ENCODE data around the gene APLN.

APLN gene

GRCh38 chrX:129638917-129639316 lies 15.8 kb downstream of the APLN start:
- DNase-seq: no peak

DNA sequence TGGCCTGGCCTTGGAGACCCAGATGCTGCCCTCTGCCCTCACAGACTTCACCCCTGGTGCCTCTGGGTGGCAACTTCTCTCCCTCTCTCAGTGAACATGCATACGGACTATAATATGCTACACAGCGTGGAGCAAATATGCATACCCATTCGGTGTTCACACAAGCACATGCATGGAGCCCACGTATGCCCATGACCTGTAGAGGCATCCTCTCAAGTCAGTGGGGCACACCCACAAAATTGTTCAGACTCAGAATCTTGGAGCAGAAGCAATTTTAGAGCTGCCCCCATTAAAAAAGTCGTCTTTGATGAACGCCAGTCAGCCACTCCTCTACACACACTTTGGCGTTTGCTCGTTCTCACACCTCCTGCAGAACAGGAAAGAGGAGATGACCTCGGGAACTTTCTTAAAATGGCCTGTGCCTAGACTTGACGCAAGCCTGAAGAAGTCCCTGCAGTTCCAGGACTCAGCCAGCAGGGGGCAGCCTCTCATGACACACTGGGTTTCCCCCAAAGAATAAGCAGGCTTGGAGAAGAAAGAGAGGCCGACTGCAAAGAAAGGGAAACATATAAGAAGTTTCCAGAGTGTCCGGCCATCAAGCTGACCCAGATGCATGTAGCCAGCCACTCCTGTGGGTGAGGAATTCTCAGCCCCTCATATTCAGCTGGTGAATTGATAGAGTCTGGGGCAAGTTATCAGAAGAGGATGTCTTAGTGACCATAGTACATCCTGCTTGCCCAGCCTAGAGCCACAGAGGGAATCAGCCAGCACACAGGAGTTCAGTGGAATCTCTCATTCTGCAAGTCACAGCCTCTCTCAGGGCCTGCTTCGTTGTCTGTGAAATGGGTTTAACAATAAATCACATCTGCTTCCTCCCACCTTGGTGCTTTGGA lies 17.3 kb downstream of the APLN start:
- DNase-seq: peak in 1 of 2 experiments; percentile 35

DNA sequence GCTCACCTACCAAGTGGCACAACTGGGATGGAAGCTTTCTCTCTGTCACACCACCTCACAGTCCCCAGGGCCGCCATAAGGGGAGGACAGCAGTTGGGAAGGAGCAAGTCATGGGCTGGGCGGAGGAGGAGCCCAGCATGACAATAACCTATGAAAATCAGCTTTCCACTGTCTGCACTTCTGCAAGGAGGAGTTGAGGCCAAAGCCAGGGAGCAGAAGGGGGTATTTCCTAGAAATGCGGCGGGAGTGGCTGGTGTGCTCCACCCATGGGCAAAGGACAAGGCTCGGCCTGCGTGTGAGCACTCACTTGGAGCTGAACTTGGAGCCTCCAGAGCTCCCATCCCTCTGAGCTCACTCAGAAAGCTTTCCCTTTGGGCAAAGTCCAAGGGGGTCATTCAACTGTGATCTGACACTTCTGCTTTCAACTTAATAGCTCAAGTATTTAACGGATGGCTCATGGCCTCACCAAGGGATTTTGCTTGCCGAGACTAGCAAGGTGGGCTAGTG lies 18.5 kb downstream of the APLN start:
- no peak for DNase-seq

DNA sequence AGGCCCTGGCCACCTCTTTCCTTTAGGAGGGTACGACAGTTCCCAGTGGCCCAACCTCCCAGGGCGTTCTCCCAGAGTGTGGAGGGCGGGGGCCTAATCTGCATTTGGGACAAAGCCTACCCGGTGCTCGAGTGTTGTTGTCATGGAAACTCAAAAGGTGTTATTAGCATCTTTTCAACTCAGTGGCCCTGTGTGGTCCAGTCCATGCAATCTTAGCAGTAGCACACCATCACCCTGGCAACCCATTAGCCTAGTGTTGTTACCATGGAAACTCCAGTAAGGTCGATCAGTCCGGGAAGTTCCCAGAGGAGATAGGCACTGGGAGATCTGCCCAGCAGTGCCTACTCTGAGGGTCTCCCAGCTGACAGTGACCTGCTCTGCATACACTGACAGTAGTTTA lies 20.2 kb downstream of the APLN start:
- no peak for DNase-seq

DNA sequence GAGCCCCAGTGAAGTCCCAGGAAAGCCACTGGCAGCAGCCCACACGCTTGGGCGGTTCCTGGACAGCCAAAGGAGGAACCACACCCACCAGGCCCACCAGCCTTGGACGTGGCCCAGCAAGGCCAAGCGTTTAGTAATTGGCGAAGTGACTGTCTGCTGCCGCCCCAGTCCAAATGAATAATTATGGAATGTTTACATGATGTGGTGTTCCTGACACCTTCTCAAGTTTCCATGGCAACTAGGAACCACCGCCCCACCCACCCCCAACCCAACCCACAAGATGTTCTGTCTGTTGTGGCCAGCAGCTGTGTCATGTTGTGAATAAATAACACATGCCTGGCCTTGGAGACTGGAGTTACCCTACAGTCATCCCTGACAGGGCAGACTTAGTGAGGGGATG lies 22.3 kb downstream of the APLN start:
- DNase-seq: no peak

DNA sequence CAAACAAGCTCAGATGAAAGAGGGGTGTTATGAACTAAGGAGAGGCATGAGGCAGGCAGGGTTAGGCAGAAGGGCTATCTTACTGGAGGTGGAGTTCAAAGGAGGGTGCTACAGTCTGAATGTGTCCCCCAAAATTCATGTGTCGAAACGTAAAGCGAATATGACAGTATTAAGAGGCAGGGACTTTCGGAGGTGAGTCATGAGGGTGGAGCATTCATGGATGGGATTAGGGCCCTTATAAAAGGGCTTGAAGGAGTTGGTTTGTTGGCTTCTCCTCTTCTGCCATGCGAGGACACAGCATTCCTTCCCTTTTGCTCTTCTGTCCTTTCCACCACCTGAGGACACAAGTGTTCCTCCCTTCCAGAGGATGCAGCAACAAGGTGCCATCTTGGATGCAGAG lies 22.9 kb downstream of the APLN start:
- no peak for DNase-seq

DNA sequence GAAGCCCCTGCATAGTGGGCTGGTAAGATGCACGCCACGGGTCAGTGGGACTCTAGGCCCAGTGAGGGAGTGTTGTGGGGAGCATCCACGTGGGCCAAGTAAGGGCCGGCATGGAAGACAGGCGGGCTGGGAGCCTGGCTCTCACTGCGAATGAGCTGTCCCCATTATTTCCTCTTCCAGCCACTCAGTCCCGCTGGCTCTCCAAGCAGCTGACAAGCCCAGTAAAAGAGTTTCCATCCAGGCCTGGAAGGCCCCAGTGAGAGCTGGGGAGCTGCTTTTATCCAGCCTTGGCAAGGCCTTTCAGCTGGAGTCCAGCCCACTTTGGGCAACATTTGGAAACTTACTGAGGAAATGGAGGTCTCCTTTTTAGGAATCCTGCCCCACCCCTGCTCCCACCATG lies 24.9 kb downstream of the APLN start:
- no peak for DNase-seq

GRCh38 chrX:129626026-129626425 lies 28.7 kb downstream of the APLN start:
- DNase-seq: no peak

DNA sequence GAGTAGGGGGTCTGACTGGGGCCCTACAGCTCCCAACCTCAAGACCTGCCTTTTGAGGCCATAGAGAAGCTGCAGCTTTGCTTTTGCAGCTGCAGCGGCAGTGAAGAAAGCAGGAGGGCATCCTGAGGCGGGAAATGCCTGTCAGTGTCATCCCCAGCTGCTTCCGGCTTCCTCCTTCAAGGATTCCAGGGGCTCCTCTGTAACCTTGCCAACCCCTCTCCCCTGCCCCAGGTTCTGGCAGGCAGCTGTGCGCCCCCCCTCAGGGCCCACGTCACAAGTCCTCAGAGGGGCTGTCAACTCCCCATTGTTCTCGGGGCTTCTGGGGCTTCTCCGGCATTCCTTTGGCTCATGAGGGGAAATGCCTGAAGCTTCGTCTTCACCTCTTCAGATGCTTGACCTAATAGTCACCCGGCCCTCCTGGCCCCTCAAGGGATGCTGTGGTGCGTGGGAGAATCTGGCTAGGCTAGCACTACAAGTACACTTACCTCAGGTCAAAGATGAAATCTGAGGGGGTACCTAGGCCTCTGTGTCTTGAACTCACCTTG lies 31.9 kb downstream of the APLN start:
- DNase-seq: no peak

DNA sequence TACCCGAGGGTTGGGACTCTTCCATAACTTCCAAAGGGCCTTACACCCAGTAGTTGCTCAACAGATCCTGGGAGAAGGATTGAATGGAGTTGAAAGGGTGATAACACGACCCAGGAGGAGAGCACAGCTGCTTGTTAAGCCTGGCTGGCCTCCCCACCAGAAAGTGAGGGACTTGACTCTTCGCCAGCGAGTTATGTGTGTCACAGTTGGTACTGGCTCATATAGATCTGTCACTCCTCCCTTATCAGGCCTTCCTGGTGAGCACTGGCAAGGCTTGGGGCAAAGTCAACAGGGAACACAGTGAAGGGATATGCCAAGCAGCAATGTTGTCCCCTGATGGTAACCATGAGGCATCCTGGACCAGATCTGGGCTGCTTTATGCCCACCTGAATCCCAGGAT lies 35.8 kb downstream of the APLN start:
- no peak for DNase-seq

- no peak for DNase-seq
These were observed 37.3 kb downstream of the APLN start for GRCh38 chrX:129617420-129617819.

DNA sequence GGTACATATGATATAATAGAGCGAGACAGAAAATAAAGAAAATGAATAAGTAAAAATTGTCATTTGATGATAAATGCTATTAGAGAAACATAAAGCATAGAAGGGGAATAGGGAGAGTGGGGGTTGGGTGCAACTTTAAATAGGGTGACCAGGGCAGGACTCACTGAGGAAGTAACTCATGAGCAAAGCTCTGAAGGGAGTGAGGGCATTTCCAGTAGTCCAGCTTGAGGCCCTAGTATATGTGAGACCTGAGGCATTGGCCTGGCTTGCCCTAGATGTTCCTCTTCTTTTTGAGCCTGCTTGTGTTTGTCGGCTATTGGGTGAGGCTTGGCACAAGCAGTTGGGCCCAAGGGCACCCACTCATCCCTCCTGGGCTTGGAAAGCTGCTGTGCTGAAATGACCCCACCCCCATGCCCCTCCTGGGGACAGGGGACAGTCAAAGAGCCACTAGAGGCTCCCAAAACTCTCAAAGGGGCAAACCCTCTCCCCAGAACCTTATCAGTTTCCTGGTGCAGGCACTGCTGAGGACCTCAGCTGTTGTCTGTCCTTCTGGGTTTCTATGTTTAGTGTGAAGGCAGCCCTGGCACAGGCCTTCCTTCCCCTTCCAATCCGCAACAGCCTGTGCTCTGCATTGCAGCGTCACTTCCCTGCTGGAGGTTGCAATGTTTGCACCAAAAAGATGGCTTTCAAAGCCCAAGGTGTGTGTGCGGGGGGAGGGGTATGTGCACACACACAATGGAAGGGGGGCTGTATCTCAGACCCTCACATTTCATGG lies 40.1 kb downstream of the APLN start:
- DNase-seq: no peak

DNA sequence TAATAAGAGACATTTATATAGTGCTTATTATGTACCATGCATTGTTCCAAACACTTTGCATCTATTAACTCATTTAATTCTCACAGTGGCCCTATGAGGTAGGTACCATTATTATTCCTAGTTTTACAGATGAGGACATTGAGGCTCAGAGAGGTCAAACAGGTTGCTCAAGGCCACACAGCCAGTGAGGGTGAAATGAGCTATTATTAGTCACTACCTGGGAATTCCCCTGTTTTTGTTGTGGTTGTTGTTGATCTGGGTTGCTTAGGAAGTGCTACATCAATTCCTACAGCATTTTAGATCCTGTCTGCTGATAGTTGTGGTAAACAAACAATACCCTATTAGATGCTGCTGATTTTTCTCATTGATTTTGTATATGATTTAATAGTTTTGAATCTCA lies 41.2 kb downstream of the APLN start:
- no peak for DNase-seq

DNA sequence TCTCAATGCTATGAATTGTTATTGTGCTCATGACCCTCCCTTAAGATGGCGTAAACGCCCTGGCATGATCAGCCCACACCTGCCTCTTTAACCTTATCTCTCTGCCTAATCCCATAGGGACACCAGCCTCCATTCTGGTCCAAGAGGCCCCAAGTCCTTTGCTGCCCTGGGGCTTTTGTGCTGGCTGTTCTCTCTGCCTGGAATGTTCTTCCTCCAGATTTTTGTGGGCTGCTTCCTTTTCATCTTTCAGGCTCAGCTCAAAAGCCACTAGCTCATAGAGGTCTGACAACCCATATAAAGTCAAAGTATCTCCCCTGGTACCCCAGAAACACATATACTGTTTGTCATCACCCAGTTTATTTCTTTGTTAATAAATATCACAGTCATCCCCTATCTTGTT lies 42.4 kb downstream of the APLN start:
- DNase-seq: no peak

DNA sequence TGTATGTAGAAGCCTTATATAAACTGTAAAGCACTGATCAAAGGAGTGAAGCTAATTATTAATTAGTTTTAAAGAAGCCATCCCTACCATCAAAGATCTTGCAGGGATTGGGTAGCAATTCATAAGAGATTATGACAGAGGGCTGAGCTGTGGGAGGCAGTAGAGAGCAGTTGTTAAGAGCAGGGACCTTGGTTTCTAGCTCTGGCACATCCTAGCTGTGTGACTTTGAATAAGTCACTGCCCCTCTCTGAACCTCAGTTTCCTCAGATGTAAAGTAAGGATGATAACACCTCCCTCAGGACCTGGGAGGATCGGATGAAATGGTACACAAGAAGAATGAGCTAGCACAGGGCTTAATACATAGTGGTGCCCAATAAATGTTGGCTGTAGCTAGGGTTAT lies 45.4 kb downstream of the APLN start:
- no peak for DNase-seq

DNA sequence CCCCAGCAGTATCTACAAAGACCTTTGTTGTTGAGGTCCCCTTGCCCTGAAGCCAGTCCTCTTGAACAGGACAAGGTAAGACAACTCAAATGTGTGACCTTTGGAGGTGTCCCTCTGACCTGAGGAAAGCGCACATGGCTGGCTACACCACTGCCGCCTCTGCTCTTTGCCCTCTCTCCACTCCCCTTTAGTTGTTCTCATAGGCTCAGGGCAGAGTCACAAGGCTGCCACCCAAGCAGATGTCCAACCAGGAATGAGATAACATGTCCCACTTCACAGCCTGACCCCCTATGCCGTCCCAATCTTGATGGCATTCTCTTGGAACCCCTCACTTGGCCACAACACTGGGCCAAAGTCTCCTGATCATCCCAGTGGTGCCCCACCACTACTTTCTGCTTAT lies 46.3 kb downstream of the APLN start:
- DNase-seq: no peak

- DNase-seq: peak; percentile 37 to 49
These were observed 47.8 kb downstream of the APLN start for GRCh38 chrX:129606918-129607317.

GRCh38 chrX:129600981-129601424 lies 53.8 kb downstream of the APLN start:
- peak in 1 of 2 experiments; percentile 2 for DNase-seq

GRCh38 chrX:129599996-129600395 lies 54.8 kb downstream of the APLN start:
- no peak for DNase-seq

- no peak for DNase-seq
These were observed 55.3 kb downstream of the APLN start for GRCh38 chrX:129599499-129599898.

- no peak for DNase-seq
These were observed 56.9 kb downstream of the APLN start for GRCh38 chrX:129597905-129598304.

GRCh38 chrX:129596077-129596476 lies 58.7 kb downstream of the APLN start:
- DNase-seq: no peak
